ENCODE measurements around the gene VPS25. TPM values are rescaled to one million over a fixed set of nuclear protein-coding genes. Genes with fewer than 3 reads are reported as not detected.

The VPS25 gene
- total RNA-seq, 1 experiment from 2014 or later = 37.7 TPM

DNA sequence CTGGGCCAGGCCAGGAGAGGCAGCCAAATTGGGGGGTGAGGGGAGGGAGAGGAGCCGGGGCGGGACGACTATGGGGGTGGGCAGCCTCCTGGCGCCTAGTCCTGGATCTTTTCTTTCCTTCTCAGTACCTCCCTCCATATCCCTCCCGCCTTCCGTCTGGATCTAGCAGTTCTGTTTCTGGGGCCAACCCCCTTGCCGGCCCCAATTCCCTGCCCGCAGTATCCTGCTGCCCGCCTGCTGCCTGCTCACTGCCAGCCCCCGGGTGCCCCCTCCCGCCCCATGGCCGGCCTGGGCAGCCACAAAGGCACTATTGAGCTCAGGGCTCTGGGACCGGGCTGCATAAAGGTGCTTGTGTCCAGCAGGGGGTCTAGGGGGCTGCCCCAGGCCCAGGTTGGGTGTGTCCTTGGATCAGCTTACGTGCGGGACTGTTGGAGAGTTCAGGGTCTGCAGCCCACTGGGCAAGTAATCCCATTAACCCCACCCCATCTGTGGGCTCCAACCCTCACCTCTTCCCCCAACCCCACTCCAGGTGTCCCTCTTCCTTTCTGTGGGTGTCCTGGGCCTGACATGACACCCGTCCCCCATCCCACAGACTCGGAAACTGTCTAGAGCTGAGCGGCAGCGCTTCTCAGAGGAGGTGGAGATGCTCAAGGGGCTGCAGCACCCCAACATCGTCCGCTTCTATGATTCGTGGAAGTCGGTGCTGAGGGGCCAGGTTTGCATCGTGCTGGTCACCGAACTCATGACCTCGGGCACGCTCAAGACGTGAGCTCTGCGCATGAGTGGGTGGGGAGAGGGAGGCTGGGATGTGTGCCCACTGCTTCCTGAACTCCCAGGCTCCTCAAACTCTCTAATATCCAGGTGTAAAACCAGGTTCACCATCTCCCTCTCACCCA lies 9.2 kb downstream of the VPS25 start:
- no TSS peak for BruUV-seq (replicated peaks)
- intact Hi-C loops (cut with micrococcal nuclease; ENCODE audit: unreplicated experiment) = no loop called here
- Histone ChIP-seq H3K9me3 (ENCODE audit: control insufficient read depth, insufficient read depth, low read depth, low read length) (no peaks in the 10 kb centered on the region), H3K4me3 (ENCODE audit: low read depth in 2 of 2, low read length in 2 of 2) (peak overlapping the region in 1 of 2 experiments; percentile 48; a peak in 2 of 4 replicates), H3K36me3 (ENCODE audit: control insufficient read depth, insufficient read depth, low read length) (no peaks in the 10 kb centered on the region), H3K27me3 (ENCODE audit: control insufficient read depth, insufficient read depth, low read length) (no peaks in the 10 kb centered on the region), H3K4me1 (ENCODE audit: control insufficient read depth, insufficient read depth, low read length) (peaks cover 19% of the 10 kb centered on the region), H3K27ac (ENCODE audit: low read length) (no peak overlapping the region)
- DNase-seq (ENCODE audit: low read depth, low spot score) (no peak), ATAC-seq (no peak)
- TF ChIP-seq TCF7L2 (IDR thresholded peaks at IDR 0.05; ENCODE audit: low read depth, low read length) (no peak), POLR2AphosphoS5 (IDR thresholded peaks at IDR 0.05; ENCODE audit: low read depth, low read length) (no peak), SIN3A (IDR thresholded peaks at IDR 0.05; ENCODE audit: borderline replicate concordance, insufficient read depth, low read depth, low read length) (no peak)
- TF ChIP-seq, protein P1, sequence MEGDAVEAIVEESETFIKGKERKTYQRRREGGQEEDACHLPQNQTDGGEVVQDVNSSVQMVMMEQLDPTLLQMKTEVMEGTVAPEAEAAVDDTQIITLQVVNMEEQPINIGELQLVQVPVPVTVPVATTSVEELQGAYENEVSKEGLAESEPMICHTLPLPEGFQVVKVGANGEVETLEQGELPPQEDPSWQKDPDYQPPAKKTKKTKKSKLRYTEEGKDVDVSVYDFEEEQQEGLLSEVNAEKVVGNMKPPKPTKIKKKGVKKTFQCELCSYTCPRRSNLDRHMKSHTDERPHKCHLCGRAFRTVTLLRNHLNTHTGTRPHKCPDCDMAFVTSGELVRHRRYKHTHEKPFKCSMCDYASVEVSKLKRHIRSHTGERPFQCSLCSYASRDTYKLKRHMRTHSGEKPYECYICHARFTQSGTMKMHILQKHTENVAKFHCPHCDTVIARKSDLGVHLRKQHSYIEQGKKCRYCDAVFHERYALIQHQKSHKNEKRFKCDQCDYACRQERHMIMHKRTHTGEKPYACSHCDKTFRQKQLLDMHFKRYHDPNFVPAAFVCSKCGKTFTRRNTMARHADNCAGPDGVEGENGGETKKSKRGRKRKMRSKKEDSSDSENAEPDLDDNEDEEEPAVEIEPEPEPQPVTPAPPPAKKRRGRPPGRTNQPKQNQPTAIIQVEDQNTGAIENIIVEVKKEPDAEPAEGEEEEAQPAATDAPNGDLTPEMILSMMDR (IDR thresholded peaks at IDR 0.05) = no peak
- TF ChIP-seq, protein P2, sequence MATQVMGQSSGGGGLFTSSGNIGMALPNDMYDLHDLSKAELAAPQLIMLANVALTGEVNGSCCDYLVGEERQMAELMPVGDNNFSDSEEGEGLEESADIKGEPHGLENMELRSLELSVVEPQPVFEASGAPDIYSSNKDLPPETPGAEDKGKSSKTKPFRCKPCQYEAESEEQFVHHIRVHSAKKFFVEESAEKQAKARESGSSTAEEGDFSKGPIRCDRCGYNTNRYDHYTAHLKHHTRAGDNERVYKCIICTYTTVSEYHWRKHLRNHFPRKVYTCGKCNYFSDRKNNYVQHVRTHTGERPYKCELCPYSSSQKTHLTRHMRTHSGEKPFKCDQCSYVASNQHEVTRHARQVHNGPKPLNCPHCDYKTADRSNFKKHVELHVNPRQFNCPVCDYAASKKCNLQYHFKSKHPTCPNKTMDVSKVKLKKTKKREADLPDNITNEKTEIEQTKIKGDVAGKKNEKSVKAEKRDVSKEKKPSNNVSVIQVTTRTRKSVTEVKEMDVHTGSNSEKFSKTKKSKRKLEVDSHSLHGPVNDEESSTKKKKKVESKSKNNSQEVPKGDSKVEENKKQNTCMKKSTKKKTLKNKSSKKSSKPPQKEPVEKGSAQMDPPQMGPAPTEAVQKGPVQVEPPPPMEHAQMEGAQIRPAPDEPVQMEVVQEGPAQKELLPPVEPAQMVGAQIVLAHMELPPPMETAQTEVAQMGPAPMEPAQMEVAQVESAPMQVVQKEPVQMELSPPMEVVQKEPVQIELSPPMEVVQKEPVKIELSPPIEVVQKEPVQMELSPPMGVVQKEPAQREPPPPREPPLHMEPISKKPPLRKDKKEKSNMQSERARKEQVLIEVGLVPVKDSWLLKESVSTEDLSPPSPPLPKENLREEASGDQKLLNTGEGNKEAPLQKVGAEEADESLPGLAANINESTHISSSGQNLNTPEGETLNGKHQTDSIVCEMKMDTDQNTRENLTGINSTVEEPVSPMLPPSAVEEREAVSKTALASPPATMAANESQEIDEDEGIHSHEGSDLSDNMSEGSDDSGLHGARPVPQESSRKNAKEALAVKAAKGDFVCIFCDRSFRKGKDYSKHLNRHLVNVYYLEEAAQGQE (IDR thresholded peaks at IDR 0.05; ENCODE audit: insufficient read depth in 1 of 2, low read depth in 2 of 2, low read length in 1 of 2) = no peak
- CTCF ChIA-PET = interaction anchor here (2.3 kb wide), 1 partner anchor 19 kb away, joined by 5 read pairs; no protein-coding TSS in a partner anchor
- POLR2A ChIA-PET = no interaction called here
- in situ Hi-C loops (cut with HindIII; ENCODE audit: low pct_unique_long_range_greater_than_20kb, low sequenced_read_pairs) = no loop called here

DNA sequence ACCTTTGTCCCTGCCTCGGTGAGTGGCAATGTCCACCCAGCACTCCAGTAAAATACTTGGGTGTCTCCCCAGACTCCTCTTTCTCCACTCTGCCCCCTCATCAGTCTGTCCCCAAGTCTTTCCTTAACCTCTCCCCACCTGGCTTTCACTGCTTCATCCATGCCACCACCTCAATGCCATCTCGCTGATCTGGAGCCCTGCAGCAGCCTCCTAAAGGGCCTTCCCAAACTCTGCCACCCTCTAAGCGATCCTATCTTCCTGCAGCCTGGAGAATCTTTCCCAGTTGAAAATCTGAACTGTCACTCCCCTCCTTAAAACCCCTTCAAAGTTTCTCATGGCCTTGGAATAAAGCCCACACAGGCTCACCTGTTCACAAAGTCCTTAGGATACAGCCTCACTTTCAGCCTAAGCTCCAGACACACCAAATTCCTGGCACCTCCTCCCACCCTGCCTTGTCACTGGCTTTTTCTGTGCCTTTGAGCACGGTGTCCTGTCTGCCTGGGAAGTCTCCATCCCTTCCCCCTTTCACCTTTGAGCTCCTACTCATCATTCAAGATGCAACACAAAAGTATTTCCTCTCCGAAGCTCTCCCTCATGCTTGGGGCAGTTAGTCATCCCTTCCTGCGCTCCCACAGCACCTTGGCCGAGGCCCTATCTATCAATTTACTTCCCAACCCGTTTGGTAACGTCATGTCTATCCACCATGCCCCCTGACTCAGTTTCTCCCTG lies 10.0 kb downstream of the VPS25 start:
- Histone ChIP-seq H3K27me3 (ENCODE audit: control insufficient read depth, insufficient read depth, low read length) (no peaks in the 10 kb centered on the region), H3K27ac (ENCODE audit: low read length) (no peak overlapping the region), H3K4me3 (ENCODE audit: low read depth in 2 of 2, low read length in 2 of 2) (no peak overlapping the region), H3K36me3 (ENCODE audit: control insufficient read depth, insufficient read depth, low read length) (no peaks in the 10 kb centered on the region), H3K9me3 (ENCODE audit: control insufficient read depth, insufficient read depth, low read depth, low read length) (no peaks in the 10 kb centered on the region), H3K4me1 (ENCODE audit: control insufficient read depth, insufficient read depth, low read length) (peaks cover 19% of the 10 kb centered on the region)
- no peak for ATAC-seq
- POLR2A ChIA-PET = no interaction called here
- TF ChIP-seq, protein P2 (IDR thresholded peaks at IDR 0.05; ENCODE audit: insufficient read depth in 1 of 2, low read depth in 2 of 2, low read length in 1 of 2) = no peak
- TF ChIP-seq SIN3A (IDR thresholded peaks at IDR 0.05; ENCODE audit: borderline replicate concordance, insufficient read depth, low read depth, low read length) (no peak), POLR2AphosphoS5 (IDR thresholded peaks at IDR 0.05; ENCODE audit: low read depth, low read length) (no peak), TCF7L2 (IDR thresholded peaks at IDR 0.05; ENCODE audit: low read depth, low read length) (no peak)
- TF ChIP-seq, protein P1 (IDR thresholded peaks at IDR 0.05) = no peak
- intact Hi-C loops (cut with micrococcal nuclease; ENCODE audit: unreplicated experiment) = no loop called here
- CTCF ChIA-PET = no interaction called here
- in situ Hi-C loops (cut with HindIII; ENCODE audit: low pct_unique_long_range_greater_than_20kb, low sequenced_read_pairs) = no loop called here
- DNase-seq (ENCODE audit: low read depth, low spot score) = no peak
- no TSS peak for BruUV-seq (replicated peaks)

Data from Panc1 (cell line).